Raji (cell line): Measurements from ENCODE around the gene FBXO38.

Experiments
- POLR2A ChIP-seq: IDR thresholded peaks from 2 replicates; pipeline ENCODE4 v1.6.1; 2011; ENCODE audit warnings: low read depth, low read length, control low read depth; ENCODE audit not compliant: insufficient read depth

The FBXO38 gene

GRCh38 chr5:148443241-148443640, 59.5 kb downstream of the FBXO38 start:
- TF ChIP-seq POLR2A: no peak

- no peak for TF ChIP-seq POLR2A
These were observed 60.2 kb downstream of the FBXO38 start for GRCh38 chr5:148443998-148444397.

- no peak for TF ChIP-seq POLR2A
These were observed 61.8 kb downstream of the FBXO38 start for GRCh38 chr5:148445578-148445977.

DNA sequence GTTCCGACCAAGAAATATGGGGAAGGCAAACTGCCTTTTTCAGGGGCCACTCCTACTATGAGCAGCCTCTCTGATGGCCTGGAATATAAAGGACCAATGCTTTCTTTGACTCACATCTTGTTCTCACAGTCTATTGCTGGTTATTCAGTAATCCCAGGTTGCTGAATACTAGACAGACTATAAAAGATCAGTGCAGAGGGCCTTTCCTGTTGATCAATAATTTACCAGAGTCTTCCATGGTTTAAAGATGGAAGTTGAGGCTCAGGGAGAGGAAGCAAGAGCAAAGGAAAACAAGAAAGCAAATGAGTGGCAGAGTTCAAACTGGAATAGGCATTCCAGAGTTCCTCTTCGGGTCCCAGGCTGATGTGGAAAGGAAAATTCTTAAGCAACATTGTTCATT, 62.9 kb downstream of the FBXO38 start:
- no peak for TF ChIP-seq POLR2A

GRCh38 chr5:148452499-148453193, 68.9 kb downstream of the FBXO38 start:
- TF ChIP-seq POLR2A: no peak

- TF ChIP-seq POLR2A: no peak
These were observed 70.8 kb downstream of the FBXO38 start for GRCh38 chr5:148454576-148454975.

GRCh38 chr5:148455185-148455584, 71.4 kb downstream of the FBXO38 start:
- TF ChIP-seq POLR2A: no peak

- no peak for TF ChIP-seq POLR2A
These were observed 73.4 kb downstream of the FBXO38 start for GRCh38 chr5:148457183-148457620.

DNA sequence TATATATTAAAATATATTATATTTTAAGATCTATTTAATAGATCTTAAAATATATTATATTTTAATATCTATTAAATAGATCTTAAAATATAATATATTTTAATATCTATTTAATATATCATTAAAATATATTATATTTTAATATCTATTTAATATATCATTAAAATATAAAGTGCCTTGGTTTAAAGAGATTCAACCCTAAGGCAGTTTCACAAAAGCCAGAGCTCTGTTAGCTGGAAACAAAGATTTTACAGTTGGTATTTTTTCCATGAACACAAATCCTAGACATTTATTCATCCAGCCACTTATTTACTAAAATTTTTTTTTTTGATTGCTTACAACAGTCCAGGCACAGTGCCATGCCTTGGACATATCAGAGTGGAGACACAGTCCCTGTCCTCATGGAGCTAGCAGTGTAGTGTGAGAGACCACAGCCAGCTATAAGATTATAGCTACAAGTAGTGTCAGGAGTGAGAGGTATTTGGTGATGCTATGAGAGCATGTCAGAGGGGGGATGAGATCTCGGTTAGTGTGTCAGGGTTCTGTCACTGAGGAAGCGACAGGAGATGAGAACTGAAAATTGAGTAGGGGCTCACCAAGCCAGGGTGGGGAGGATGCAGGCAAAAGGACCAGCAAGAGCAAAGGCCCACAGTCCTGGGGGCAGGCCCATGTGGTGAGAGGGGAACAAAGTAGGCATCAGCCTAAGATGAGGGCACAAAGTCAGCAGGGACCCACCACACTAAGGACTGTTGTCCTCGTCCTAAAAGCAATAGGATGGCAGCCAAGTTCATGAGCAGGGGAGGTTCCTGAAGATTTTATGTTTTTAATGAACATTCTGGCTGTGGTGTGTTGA, 74.5 kb downstream of the FBXO38 start:
- TF ChIP-seq POLR2A: no peak

- TF ChIP-seq POLR2A: no peak
These were observed 75.9 kb downstream of the FBXO38 start for GRCh38 chr5:148459669-148460068.

DNA sequence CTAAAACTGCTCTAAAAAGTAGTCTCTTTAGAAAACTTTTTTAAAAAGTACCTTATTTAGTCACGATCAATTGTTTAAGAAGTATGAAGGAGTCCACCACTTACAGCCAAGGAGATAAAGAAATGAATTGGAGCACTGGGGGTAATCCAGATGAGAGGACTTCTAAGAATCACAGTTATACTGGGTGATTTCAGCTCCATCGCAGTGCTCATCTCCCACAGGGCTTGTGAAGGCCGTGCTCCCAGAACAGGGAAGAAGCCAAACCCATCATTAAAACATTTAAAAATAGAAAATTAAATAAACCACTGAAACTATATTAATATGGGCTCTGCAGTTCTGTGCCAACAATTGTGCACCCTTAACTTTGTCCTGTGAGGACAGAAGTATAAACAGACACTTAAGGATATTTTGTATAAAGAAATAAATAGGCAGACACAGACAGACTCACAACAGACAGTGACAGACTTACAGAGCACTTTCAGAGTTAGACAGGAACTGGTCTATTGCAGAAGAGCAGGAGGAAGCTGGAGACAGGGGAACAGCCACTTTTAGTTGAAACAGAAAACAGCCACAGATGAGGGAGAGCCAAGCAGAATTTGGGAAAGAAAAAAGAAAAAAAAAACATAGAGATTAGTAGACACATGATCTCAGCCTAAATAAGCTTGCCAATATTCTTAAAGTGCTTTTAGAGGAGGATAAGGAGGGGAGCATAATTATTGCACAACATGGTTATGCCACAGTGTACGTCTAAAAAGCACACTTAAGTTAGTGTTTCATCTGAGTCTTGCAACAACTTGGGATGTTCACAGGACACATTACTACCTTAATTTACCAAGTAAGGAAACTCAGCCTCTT, 81.8 kb downstream of the FBXO38 start:
- no peak for TF ChIP-seq POLR2A

GRCh38 chr5:148466236-148466580, 82.5 kb downstream of the FBXO38 start:
- no peak for TF ChIP-seq POLR2A

DNA sequence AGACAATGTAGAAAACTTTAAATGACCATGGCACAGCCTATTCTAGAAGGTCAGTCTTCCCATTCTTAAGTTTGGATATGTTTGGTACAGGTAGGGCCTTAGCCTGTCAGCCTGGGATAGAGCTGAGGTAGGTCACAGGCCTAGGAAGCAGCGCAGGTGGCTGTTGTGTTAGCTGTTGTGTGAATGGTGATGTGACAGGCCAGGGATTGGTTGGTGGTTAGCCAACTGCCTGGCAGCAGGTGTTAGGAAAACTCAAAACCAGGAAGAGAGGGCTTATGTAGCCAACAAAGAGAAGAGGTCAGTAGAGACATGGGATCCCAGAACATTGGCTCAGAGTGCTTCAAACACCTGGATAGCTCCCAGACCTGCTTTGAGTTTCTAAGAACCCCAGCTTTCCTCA, 84.2 kb downstream of the FBXO38 start:
- TF ChIP-seq POLR2A: no peak

- no peak for TF ChIP-seq POLR2A
These were observed 85.8 kb downstream of the FBXO38 start for GRCh38 chr5:148469501-148469935.

GRCh38 chr5:148471379-148471778, 87.6 kb downstream of the FBXO38 start:
- TF ChIP-seq POLR2A: no peak
